Peyer's patch (tissue), 4 donors: ENCODE data around the gene TNFRSF19.
A peak's percentile ranks its signal among the peaks of the same experiment; 100 is the strongest.

Source experiments
- POLR2A ChIP-seq, 2 donors: fragments of 450-650 bp; IDR thresholded peaks; one replicate each; pipeline ENCODE4 v1.5.1; 2017; ENCODE audit warnings: antibody characterized with exemption in 2 of 2, mild to moderate bottlenecking in 2 of 2, moderate library complexity in 2 of 2
- TF ChIP-seq, protein P1 (sequence below), 6 experiments: fragments of 450-650 bp in 4 of 6; fragments of 200-600 bp in 2 of 6; sonication (generic) in 1 of 6; IDR thresholded peaks; one replicate each; pipeline ENCODE4 v1.5.1; 2017 to 2019; ENCODE audit warnings: antibody characterized with exemption in 6 of 6, mild to moderate bottlenecking in 3 of 6, moderate library complexity in 1 of 6

DNA sequence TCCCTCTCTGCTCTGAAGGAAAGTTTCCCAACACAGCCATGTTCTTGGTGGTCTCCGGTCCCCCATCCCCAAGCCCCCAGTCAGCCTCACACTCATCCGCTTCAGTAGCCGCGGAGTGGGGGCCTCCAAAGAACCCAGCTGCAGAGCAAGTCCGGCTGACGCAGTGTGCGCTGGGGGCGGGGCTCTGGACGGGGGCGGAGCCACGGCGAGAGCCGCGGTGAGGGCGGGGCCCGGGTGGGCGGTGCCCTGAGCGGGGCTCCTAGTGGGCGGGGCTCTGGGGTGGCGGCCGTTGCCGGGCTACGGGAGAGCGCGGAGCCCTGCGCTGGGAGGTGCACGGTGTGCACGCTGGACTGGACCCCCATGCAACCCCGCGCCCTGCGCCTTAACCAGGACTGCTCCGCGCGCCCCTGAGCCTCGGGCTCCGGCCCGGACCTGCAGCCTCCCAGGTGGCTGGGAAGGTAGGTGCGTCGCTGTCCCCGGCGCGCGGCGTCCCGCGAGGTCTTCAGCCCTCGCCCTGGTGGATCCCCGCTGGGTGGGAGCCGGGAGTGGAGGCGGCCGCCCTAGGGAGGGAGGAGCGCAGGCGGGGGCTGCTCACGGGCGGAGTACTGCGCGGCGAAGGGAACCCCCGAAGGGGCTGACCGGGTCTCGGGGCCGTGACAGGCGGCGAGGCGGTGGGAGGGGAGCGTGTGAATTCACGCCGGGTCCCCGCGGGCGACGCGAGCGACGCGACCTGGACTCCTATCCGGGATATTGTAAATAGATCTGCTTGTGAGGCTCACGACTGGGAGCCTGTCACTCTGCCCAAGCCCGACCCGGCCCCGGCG lies 9.1 kb downstream of the TNFRSF19 start:
- TF ChIP-seq POLR2A (IDR thresholded peaks at IDR 0.05): no peak
- TF ChIP-seq, protein P1, sequence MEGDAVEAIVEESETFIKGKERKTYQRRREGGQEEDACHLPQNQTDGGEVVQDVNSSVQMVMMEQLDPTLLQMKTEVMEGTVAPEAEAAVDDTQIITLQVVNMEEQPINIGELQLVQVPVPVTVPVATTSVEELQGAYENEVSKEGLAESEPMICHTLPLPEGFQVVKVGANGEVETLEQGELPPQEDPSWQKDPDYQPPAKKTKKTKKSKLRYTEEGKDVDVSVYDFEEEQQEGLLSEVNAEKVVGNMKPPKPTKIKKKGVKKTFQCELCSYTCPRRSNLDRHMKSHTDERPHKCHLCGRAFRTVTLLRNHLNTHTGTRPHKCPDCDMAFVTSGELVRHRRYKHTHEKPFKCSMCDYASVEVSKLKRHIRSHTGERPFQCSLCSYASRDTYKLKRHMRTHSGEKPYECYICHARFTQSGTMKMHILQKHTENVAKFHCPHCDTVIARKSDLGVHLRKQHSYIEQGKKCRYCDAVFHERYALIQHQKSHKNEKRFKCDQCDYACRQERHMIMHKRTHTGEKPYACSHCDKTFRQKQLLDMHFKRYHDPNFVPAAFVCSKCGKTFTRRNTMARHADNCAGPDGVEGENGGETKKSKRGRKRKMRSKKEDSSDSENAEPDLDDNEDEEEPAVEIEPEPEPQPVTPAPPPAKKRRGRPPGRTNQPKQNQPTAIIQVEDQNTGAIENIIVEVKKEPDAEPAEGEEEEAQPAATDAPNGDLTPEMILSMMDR (IDR thresholded peaks at IDR 0.05): peak in 1 of 6 experiments; percentile 0
